ENCODE data around the gene OR6K2.

DNA sequence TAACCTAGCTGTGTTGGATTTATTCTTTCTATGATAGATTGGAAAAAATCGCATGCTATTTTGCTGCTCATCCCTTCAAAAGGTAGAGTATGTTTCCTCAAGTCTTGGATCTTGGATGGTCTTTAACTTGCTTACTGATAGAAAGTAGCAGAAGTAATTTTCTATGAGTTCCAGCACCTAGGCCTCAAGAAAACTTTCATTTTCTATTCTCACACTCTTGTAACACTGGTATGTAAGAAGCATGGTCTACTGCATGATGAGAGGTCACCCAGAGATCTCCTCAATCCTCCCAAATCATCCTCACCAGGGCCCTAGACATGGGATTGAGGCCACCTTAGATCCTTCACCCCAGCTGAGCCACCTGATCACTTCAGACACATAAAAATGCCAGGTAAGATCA lies 21.2 kb downstream of the OR6K2 start:
- TF ChIP-seq CTCF (IDR thresholded peaks at IDR 0.05; ENCODE audit: insufficient read depth, low read length) (no peak), POLR2AphosphoS5 (IDR thresholded peaks at IDR 0.05; ENCODE audit: low read depth) (no peak)

Measured in HL-60 (cell line).